SH-SY5Y (cell line): Measurements from ENCODE around the gene SMTNL1.

Source experiments
- GATA2 ChIP-seq: IDR thresholded peaks from 2 replicates; pipeline ENCODE4 v1.6.1; 2011; ENCODE audit warnings: mild to moderate bottlenecking, low read depth, low read length
- GATA3 ChIP-seq: IDR thresholded peaks from 2 replicates; pipeline ENCODE4 v1.6.1; 2011; ENCODE audit warnings: low read depth, mild to moderate bottlenecking, low read length, moderate library complexity

Gene SMTNL1

GRCh38 chr11:57536947-57537619, at the start of gene SMTNL1:
SMTNL1 (plus strand) TSS chr11:57537595; CDS start chr11:57542643, 5,048 bp downstream.
- TF ChIP-seq GATA2 (no peak), GATA3 (no peak)

- TF ChIP-seq GATA2 (no peak), GATA3 (no peak)
Measured at GRCh38 chr11:57487920-57488659, 49.3 kb upstream of the SMTNL1 start.

- TF ChIP-seq GATA3: no peak
- TF ChIP-seq GATA2: no peak
Measured at GRCh38 chr11:57490456-57491248, 46.7 kb upstream of the SMTNL1 start.

GRCh38 chr11:57491371-57492061, 45.9 kb upstream of the SMTNL1 start:
- TF ChIP-seq GATA2 (no peak), GATA3 (no peak)

- TF ChIP-seq GATA3 (no peak), GATA2 (no peak)
Measured at GRCh38 chr11:57493507-57494503, 43.6 kb upstream of the SMTNL1 start.

- TF ChIP-seq GATA3: no peak
- no peak for TF ChIP-seq GATA2
Measured at GRCh38 chr11:57496109-57496820, 41.1 kb upstream of the SMTNL1 start.

GRCh38 chr11:57497303-57498247, 39.8 kb upstream of the SMTNL1 start:
- TF ChIP-seq GATA2 (no peak), GATA3 (no peak)

- TF ChIP-seq GATA2 (no peak), GATA3 (no peak)
Measured at GRCh38 chr11:57498540-57498939, 38.9 kb upstream of the SMTNL1 start.

- TF ChIP-seq GATA2: no peak
- TF ChIP-seq GATA3: no peak
Measured at GRCh38 chr11:57499413-57499982, 37.9 kb upstream of the SMTNL1 start.

GRCh38 chr11:57499983-57500461, 37.4 kb upstream of the SMTNL1 start:
- no peak for TF ChIP-seq GATA2
- TF ChIP-seq GATA3: no peak

GRCh38 chr11:57500515-57500914, 36.9 kb upstream of the SMTNL1 start:
- no peak for TF ChIP-seq GATA2
- TF ChIP-seq GATA3: no peak
